HG03108 (cell line): ENCODE measurements around the gene WDR12.
A peak's percentile ranks its signal among the peaks of the same experiment; 100 is the strongest.
"Not testable (repeated sequence)": the region's sequence is repeated elsewhere in the genome, so short reads cannot be mapped to it uniquely, and the experiment has no call there.

Experiments used
- ATAC-seq: cut with Tn5 transposase; IDR thresholded peaks from one replicate; pipeline ENCODE4 v1.9.1; 2021; ENCODE audit warnings: moderate library complexity; ENCODE audit not compliant: unreplicated experiment

Gene WDR12

DNA sequence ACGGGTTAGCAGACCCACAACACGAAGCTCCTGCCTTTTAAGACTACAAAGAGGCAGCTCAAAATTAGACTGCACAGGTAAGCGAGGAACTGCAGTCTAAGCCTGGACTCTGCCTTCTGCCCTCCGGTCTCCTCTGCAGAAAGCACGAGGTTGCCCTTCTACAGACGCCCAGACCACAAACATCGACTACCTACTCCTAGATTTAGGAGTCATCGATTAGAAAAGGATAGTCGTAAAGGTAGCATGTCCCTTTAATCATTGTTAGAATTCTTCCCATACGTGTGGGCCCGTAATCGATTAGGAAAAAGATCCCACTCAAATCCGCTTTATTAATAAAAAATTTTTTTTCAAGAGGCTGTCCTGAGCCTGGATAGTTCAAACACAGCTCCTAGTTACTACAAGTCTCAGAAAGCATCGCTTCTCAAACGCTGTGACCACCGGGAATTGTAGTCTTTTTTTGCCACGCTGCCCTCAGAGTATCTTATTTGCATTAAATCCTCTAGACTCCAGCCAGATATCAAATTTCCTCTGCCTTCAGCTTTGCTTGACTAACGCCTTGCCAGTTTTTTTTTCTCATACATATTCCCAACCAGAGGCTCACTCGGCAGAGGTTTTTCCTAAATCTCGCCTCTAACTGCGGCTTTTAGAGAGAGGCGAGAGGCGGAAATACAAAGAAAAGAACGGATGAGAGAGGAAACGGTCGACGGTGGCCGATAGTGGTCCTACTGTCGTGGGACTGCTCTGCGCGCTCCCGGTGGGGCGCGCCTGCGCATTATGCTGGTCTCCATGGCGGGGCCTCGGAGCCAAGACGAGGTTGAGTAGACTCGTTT is at the start of gene WDR12, which contains the start of gene CARF:
Gene WDR12, minus strand, starts transcription at position 162 of the 830 bp plus-strand sequence. CDS start 197 bp downstream, outside the sequence.
Gene CARF, plus strand, starts transcription at position 764 of the 830 bp plus-strand sequence. CDS start 29,628 bp downstream, outside the sequence.
- ATAC-seq = peak; percentile 68

DNA sequence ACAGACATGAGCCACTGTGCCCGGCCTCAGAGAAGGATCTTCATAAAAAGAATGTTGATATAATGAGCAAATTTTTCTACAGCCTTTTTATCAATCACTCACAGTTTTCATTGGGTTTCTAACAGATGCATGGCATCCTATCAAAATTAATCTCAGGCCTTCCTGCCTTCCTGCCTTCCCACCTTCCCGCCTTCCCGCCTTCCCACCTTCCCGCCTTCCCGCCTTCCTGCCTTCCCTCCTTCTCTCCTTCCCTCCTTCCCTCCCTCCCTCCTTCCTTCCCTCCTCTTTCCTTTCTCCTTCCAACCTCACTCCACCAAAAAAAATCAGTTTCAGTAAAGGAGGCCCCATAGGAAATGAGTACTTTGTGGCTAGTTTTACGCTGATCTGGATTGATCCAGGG is 49.1 kb upstream of the WDR12 start:
- ATAC-seq = no peak

DNA sequence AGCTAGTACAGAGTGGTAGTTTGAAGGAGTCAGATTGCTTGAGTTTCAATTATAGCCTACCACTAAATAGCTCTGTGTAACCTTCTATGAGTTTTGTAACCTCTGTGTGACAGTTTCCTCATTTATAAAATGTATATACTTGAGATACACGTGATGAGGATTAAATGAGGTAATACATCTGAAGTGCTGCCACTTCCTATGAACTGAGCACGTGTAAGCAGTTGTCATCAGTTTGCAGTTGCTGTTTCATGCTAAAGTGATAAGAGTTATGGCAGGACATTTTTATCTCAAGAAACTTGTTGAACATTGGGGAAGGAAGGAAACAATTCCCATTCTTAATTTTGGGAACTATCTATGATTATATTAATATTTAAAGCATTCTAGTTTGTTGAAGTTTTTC is 39.1 kb upstream of the WDR12 start:
- ATAC-seq = no peak

DNA sequence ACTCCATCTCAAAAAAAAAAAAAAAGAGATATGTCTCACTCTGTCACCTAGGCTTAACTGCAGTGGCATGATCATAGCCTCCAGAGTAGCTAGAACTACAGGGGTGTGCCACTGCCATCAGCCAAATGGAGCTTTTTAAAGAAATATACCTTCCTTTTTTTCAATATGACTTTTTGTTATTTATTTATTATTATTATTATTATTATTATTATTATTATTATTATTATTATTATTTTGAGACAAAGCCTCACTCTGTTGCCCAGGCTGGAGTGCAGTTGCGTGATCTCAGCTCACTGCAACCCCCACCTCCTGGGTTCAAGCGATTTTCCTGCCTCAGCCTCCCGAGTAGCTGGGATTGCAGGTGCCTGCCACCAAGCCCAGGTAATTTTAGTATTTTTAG is 37.9 kb upstream of the WDR12 start:
- ATAC-seq = not testable (repeated sequence)

DNA sequence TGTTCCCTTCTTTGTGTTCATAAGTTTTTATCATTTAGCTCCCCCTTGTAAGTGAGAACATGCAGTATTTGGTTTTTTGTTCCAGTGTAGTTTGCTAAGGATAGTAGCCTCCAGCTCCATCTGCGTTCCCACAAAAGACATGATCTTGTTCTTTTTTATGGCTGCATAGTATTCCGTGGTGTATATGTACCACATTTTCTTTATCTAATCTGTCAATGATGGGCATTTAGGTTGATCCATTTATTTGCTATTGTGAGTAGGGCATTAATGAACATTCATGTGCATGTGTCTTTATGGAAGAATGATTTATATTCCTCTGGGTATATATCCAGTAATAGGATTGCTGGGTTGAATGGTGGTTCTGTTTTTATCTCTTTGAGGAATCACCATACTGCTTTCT is 34.0 kb upstream of the WDR12 start:
- no peak for ATAC-seq

DNA sequence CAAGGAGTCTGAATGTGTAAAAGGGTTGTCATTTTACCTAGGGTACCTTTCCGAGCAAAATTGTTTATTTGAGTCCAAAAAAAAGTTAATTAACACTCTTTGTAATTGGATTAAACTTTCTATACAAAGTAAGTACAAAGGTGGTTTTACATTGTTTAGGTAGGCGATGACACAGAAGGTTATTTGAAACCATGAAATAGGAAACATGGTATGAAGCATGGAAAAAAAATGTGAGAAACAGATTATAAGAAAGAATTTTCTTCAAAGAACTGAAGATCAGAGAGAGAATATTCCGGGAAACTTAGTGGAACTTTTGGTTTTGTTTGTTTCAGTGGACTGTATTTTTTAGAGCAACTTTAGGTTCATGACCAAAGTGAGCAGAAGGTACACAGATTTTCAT is 33.3 kb upstream of the WDR12 start:
- no peak for ATAC-seq

DNA sequence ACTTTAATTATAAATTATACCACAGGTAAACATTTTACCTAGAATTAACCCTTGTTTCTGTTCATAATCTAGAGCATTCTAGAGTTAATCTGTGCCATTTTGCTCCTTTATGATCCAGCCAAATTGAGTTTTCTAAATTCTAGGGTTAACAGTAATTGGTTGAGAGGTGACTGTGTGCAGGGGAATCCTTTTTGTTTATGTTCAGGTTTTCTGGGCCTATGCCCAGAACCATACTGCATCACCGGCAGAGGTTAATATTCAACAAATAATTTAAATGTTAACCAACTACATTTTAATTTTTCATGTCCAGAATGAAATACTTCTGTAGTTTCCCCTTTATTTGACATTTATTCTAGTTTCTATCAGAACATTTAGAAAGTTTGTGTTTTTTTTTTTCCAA is 32.9 kb upstream of the WDR12 start:
- ATAC-seq = no peak

DNA sequence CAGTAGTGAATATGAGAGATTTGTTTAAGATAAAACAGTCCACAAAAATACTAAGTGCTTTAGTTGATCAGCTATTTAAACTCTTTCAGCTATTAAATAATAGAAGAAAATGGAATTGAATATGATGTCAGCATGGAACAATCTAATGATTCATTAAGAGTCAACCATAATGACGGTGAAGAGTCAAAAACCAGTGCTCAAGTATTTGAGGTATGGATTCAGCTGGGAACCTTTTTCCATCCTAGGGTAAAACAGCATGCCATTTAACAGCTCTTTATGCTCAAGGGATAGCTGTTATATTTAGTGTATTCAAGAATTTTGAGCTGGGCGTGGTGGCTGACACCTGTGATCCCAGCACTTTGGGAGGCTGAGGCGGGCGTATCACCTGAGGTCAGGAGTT is 30.3 kb upstream of the WDR12 start:
- no peak for ATAC-seq

DNA sequence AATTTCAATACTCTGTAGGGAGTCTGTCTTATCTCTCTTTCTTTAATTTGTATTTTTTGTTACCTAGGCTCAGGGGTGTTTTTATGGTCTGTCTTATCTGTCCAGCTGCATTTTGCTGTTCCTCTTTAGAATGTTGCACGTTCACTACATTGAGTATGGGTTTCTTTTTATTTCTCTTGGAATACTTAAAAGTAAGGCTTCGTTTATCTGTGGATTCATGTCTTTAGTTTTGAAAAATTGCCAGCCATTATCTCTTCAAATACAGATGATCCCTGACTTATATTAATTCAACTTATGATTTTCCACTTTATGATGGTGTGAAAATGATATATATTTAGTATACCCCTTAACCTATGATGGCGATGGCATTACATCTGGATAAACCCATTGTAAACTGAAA is 27.5 kb upstream of the WDR12 start:
- no peak for ATAC-seq

DNA sequence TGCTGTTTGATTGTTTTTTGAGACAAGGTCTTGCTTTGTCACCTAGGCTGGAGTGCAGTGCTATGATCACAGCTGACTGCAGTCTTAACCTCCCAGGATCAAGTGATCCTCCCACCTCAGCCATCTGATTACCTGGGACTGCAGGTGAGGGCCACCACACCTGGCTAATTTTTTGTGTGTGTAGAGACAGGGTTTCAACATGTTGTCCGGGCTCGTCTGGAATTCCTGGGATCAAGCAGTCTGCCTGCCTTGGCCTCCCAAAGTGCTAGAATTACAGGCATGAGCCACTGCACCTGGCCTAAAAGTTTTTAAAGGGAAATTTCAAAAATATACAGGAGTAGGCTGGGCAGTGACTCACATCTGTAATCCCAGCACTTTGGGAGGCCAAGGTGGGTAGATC is 23.0 kb upstream of the WDR12 start:
- ATAC-seq = no peak

DNA sequence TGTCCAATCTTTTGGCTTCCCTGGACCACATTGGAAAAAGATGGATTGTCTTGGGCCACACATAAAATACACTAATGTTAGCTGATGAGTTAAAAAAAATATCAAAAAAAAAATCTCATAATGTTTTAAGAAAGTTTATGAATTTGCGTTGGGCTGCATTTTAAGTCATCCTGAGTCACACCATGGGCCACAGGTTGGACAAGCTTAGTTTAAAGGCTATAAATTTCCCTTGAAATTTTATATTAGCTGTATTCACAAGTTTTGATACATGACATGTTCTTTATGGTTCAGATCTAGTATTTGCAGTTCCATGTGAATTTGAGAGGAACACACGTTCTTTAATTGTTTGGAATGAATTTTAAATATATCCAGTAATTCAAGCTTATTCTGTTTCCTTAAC is 22.5 kb upstream of the WDR12 start:
- ATAC-seq = no peak

DNA sequence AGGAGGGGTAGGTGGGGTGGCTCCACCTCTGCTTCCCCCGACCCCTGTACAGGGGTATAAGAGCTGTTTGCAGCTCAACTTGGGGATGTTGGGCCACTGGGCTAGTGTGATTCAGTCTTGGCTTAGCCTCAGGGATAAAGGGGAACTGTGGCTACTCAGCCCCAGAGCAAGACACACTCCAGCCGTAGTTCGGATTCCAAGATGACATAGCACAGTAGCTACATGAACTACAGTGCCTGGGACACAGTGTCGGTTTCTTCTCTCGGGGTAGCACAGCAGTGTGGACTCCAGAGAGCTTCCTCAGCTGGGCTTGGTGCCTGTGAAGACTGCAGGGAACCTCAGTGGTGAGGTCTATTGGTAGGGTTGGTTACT is 21.7 kb upstream of the WDR12 start:
- ATAC-seq = no peak

DNA sequence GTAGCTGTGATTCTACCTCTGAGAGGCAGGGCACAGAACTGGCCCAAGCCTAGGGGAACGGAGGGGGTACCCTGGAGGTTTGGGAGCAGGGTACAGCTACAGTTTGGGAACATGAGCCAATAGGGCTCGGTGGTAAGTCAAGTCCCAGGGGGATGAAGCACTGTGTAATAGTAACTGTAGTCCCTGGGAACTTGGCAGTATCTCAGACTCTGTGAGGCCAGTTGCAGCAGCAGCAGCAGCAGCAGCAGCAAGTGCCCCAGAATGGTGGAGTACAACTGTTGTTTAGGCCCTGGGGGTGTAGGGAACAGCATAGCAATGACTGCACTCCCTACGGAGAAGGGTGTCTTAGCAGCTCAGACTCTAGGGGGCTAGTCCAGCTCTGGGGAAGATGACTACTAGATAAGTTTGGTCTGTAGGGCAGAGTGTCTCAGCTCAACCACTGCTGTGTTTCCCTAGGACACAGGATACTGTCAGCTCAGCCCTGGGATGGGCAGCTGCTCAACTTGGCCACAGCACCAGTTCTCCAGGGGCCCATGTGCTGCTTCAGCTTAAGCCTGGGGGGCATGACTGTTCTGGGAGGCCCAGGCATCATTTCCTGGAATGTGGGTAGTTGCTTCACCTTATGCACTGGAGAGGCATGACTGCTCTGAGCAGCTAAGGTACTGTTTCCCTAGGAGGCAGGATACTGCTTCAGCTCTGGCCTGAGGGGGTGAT is 21.1 kb upstream of the WDR12 start:
- no peak for ATAC-seq

DNA sequence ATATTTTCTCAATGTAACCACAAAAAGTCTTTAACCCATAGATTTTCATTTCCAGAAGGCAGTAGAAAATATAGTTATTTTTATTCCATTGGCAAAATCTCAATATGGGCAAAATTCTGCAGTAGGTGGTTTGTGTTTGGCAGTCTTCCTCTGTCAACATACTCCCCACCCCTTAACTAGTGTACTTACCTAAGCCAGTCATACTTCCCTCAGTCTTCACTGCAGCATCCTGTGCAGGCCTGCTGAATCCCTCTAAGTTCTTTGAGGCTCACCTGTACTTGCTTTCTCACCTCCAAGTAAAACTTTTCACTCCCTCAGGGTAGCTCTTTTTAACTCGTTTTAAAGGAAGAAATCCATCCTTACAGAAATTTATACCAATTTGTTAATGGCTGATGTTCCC is 7.4 kb upstream of the WDR12 start:
- ATAC-seq = no peak

DNA sequence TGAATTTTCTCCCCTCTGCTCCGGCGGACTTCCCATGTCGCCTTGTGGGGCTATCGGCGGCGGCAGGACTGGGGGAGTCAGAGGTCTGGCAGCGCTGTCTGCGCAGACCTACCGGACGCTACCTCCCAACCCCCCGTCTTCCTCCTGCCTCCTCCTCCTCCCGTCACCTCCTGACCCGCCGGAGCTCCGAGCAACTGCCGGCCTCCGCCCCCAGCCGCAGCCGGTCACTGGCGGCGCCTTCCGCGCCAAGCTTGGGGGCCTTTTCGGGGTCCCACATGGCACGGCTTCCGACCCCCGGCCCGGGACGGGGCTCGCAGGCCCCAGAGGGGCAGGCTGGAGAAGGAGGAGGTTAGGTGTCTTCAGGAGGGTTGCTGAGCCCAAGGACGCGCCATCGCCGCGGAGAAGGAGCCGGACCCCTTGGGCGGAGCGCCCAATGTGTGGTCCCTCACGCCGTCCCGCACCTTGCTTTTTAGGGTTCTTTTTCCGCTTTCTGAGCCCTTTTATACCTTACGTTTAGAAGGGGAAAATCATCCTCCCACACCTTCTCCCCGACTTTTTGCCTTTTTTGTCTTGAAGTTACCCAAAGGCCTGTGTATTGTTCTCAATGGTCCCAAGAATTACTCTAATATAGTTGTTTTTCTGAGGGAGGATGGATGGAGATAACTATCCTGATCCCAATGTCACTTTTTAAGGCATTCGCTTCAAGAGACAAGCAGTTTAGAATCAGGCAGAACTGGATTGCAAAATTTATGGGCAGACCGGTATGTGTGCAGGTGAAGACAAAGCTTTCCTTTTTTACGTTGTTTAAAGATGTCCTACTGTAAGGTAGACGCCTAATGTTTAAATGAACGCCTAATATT is 1.1 kb upstream of the WDR12 start:
- peak; percentile 50 for ATAC-seq

DNA sequence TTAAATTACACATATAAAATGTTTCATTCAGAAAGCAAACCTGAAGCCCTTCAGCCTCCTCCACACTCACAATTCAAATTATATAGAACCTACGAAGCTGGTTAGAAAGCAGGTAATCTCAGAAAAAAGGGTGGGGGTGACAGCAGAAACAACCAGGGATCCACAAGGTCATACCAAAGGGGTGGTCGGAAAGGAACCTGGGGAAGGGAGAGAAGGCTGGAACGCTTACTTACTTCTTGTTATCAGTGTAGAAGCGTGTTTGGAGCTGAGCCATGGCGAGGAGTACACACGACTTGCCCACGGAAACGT is 316 bp downstream of the WDR12 start:
- peak; percentile 1 for ATAC-seq

DNA sequence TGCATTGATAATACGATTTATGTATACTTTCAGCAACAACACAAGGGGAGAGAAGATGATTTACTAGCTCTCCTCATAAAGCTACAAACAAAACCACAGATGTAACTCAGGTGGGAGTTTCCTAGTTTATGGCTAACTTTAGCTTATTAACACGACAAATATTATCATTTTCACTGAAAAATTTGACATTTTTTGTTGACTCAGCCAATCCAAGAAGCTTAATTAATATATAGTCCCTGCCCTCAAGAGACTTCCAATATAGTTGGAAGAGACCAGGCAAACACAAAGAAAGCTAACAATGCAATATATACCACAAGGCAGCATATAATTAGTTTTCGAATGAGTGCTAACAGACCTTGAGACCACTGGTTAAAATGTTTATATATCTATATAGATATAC is 775 bp downstream of the WDR12 start:
- ATAC-seq = no peak

DNA sequence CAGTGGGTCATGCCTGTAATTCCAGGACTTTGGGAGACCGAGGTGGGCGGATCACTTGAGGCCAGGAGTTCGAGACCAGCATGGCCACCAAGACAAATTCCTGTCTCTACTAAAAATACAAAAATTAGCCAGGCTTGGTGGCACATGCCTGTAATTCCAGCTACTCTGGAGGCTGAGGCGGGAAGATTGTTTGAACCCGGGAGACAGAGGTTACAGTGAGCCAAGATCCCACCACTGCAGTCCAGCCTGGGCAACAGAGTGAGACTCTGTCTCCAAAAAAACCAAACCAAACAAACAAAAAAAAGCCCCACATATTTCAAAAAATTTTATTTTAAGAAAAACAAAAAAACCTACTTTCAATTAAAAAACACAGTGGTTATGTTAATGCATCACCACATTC is 1.2 kb downstream of the WDR12 start:
- not testable (repeated sequence) for ATAC-seq

DNA sequence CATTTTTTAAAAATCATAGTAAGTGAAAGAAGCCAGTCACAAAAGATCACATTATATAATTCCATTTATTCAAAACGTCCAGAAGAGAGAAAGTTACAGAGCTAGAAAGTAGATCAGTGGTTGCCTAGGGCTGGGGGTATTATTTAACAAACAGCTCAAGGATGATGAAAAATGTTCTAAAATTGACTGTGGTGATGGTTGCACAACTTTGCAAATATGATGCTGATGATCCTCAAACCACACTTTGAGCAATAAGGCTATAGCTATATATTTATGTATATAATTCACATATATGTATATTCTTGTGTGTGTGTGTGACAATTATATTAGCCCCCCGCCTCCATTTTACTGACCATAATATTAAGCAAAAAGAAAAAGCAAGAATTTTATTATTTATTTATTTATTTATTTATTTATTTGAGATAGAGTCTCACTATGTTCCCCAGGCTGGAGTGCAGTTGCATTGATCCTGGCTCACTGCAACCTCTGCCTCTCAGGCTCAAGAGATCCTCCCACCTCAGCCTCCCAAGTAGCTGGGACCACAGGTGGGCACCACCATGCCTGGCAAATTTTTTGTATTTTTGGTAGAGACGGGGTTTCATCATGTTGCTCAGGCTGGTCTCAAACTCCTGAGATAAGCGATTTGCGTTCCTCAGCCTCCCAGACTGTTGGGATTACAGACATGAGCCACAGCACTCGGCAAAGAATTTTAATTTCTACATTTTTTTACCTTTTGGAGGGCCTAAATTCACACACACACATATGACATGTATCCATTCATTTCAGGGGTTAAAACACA is 1.9 kb downstream of the WDR12 start:
- no peak for ATAC-seq

DNA sequence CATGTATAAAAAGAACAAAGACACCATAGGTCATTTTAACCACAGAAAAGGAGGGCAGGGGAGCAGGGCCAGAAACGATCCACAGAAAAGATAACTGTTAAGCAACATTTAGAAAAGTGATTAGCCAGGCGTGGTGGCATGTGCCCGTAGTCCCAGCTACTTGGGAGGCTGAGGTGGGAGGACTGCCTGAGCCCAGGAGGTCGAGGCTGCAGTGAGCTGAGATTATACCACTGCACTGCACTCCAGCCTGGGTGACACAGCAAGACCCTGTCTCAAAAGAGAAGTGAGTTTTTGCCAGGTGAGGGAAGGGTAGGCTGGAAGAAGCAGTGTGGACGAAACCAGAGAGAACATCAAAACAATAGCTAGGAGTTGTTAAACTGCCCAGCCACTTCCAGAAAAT is 3.3 kb downstream of the WDR12 start:
- ATAC-seq = no peak

DNA sequence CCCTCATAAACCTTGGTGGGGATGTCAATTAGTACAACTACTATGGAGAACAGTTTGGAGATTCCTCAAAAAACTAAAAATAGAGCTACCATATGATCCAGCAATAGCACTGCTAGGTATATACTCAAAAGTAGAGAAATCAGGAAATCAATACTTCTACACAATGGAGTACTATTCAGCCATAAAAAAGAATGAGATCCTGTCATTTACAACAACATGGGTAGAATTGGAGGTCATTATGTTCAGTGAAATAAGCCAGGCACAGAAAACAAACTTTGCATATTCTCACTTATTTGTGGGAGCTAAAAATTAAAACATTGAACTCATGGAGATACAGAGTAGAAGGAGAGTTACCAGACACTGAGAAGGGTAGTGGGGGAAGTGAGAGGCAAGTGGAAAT is 6.0 kb downstream of the WDR12 start:
- ATAC-seq = not testable (repeated sequence)
